Activated CD8-positive, alpha-beta T cell treated with anti-CD3 and anti-CD28 coated beads for 36 hours (primary cell): ENCODE data around the gene INSL4. TPM values are rescaled to one million over a fixed set of nuclear protein-coding genes. Genes with fewer than 3 reads are reported as not detected.

Source experiments
- ATAC-seq: fragments of 200-7000 bp; cut with Tn5 transposase; one replicate; pipeline ENCODE4 v1.10.0; 2021; ENCODE audit warnings: mild to moderate bottlenecking, moderate library complexity
- CTCF ChIA-PET: fragments of 350-600 bp; sonication (Branson Sonifier 250); formaldehyde crosslinking; loops from one replicate; lab custom pipeline; 2021; ENCODE audit warnings: antibody characterized with exemption; lab: Charles Lee
- POLR2A ChIA-PET: fragments of 350-600 bp; sonication (Branson Sonifier 250); formaldehyde crosslinking; loops from one replicate; lab custom pipeline; 2021; ENCODE audit warnings: antibody characterized with exemption; lab: Charles Lee
- DNase-seq: peaks from one replicate; pipeline ENCODE4 v3.0.0-alpha.2; 2020
- H3K27ac Mint-ChIP-seq: one replicate; pipeline ENCODE4 v1.8.0; 2021; ENCODE audit warnings: mild to moderate bottlenecking, mixed read lengths
- H3K27me3 Mint-ChIP-seq: one replicate; pipeline ENCODE4 v1.8.0; 2021; ENCODE audit warnings: mixed read lengths
- H3K36me3 Mint-ChIP-seq: one replicate; pipeline ENCODE4 v1.8.0; 2021; ENCODE audit warnings: low read depth, mixed read lengths
- H3K4me1 Mint-ChIP-seq: one replicate; pipeline ENCODE4 v1.8.0; 2021; ENCODE audit warnings: low read depth, mixed read lengths
- H3K4me3 Mint-ChIP-seq: one replicate; pipeline ENCODE4 v1.8.0; 2021; ENCODE audit warnings: mild to moderate bottlenecking, moderate library complexity, mixed read lengths
- H3K9me3 Mint-ChIP-seq: one replicate; pipeline ENCODE4 v1.8.0; 2021; ENCODE audit warnings: mixed read lengths
- intact Hi-C: fragments of 100-400 bp; cut with micrococcal nuclease; formaldehyde crosslinking; loops from one replicate; pipeline ENCODE4 v1.10.0; 2022
- total RNA-seq, 2 experiments: library from RNA; stranded (reverse); gene quantifications; one replicate each; pipeline ENCODE4 v1.2.3, GENCODE V29; 2021
- TF ChIP-seq, protein P1 (sequence below): fragments of 200-600 bp; IDR thresholded peaks from one replicate; pipeline ENCODE4 v1.8.0; 2022; ENCODE audit warnings: antibody characterized with exemption, mild to moderate bottlenecking

The INSL4 gene
- total RNA-seq, 2 experiments from 2014 or later, result not detected

DNA sequence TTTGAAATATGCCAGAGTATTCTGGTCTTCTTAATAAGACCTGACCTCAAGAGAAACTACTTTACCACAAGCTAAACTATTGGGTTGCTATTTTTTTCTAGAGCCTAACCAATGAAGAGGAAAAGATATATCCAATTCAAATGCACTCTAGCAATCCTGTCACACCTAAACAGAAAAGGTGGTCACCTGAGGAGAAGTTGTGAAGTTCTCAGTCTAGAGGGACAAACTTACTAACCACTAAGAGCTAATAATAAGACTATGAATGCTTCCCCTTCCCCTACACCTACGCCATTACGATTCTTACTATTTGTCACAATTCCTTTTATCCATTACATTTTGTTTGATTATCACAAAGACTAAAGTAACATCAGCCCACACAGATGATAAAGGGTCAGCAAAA is 43.6 kb downstream of the INSL4 start:
- TF ChIP-seq, protein P1, sequence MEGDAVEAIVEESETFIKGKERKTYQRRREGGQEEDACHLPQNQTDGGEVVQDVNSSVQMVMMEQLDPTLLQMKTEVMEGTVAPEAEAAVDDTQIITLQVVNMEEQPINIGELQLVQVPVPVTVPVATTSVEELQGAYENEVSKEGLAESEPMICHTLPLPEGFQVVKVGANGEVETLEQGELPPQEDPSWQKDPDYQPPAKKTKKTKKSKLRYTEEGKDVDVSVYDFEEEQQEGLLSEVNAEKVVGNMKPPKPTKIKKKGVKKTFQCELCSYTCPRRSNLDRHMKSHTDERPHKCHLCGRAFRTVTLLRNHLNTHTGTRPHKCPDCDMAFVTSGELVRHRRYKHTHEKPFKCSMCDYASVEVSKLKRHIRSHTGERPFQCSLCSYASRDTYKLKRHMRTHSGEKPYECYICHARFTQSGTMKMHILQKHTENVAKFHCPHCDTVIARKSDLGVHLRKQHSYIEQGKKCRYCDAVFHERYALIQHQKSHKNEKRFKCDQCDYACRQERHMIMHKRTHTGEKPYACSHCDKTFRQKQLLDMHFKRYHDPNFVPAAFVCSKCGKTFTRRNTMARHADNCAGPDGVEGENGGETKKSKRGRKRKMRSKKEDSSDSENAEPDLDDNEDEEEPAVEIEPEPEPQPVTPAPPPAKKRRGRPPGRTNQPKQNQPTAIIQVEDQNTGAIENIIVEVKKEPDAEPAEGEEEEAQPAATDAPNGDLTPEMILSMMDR, result no peak
- Mint-ChIP-seq H3K27me3 (no peaks in the 10 kb centered on the region), H3K27ac (no peak overlapping the region), H3K9me3 (peaks cover 3% of the 10 kb centered on the region), H3K4me3 (no peak overlapping the region), H3K36me3 (no peaks in the 10 kb centered on the region), H3K4me1 (no peaks in the 10 kb centered on the region)
- intact Hi-C loops, result no loop called here
- POLR2A ChIA-PET, result no interaction called here
- no peak for ATAC-seq
- CTCF ChIA-PET, result interaction anchor here (1.2 to 1.3 kb wide), 2 partner anchors 151 to 316 kb away, joined by 3 to 4 read pairs; no protein-coding TSS in a partner anchor
- no peak for DNase-seq

DNA sequence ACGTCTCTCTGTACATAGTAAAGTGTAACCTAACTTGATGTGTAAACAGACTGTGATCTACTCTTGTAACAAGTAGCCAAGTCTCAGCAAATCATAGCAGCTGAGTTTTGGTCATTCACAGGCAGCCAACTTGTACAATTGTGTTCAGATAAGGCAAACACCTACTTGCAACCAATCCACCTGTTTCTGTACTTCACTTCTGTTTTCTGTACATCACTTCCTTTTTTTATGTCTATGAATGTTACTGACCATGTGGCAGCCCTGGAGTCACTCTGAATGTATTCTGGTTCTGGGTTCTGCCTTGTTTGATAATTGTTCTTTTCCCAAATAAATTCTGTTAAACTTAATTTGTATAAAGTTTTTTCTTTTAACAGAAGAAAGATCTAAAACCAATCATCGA is 47.3 kb downstream of the INSL4 start:
- CTCF ChIA-PET, result no interaction called here
- H3K27me3 Mint-ChIP-seq, result no peaks in the 10 kb centered on the region
- peaks cover 3% of the 10 kb centered on the region for H3K9me3 Mint-ChIP-seq
- intact Hi-C loops, result no loop called here
- H3K36me3 Mint-ChIP-seq, result no peaks in the 10 kb centered on the region
- H3K4me1 Mint-ChIP-seq, result no peaks in the 10 kb centered on the region
- no peak overlapping the region for H3K27ac Mint-ChIP-seq
- no peak overlapping the region for H3K4me3 Mint-ChIP-seq
- POLR2A ChIA-PET, result no interaction called here
- DNase-seq (no peak), ATAC-seq (no peak)
- TF ChIP-seq, protein P1, result no peak

Other genes starting within 250 kb of the INSL4 start
- gene JAK2, start 246.1 kb upstream of the INSL4 start, total RNA-seq, result 10 to 100 TPM; 28.4 to 29.0 TPM
- not detected for gene INSL6, start 45.8 kb upstream of the INSL4 start, total RNA-seq
- 1 to 10 TPM; 4.0 to 5.5 TPM for gene RLN2, start 73.3 kb downstream of the INSL4 start, total RNA-seq
- gene RLN1, start 108.5 kb downstream of the INSL4 start, total RNA-seq, result 1 to 10 TPM; 1.3 to 2.3 TPM
- gene PLGRKT, start 206.5 kb downstream of the INSL4 start, total RNA-seq, result 10 to 100 TPM; 26.6 to 28.5 TPM
- 10 to 100 TPM; 12.2 to 13.7 TPM for gene CD274, start 219.1 kb downstream of the INSL4 start, total RNA-seq